Lower leg skin (tissue), 3 donors: Measurements from ENCODE around the gene C1QB.

Experiments
- CTCF ChIP-seq, 3 donors: fragments of 450-650 bp; IDR thresholded peaks; one replicate each; pipeline ENCODE4 v1.5.1; 2016; ENCODE audit warnings: antibody characterized with exemption in 3 of 3, mild to moderate bottlenecking in 3 of 3, moderate library complexity in 2 of 3
- POLR2A ChIP-seq, 2 donors: fragments of 450-650 bp; IDR thresholded peaks; one replicate each; pipeline ENCODE4 v1.6.1; 2016 to 2017; ENCODE audit warnings: antibody characterized with exemption in 2 of 2, mild to moderate bottlenecking in 1 of 2, moderate library complexity in 1 of 2

DNA sequence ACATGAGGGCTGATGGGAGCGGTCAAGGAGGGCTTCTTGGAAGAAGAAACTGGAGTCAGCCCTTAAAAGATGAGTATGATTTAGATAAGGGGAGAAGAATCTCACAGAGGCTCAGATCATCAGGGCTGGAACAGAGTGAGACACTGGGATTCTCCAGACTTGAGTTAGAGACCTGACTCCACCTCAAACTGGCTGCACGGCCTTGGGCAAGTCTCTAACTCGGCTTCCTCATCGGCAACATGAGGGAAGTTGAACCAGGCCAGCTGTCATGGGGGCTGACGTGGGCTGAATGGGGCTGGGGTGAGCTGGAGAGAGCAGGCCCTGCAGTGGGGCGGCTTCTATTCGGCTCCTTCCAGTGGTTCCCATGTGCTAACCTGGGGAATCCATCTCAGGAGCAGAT is 7.1 kb upstream of the C1QB start:
- TF ChIP-seq CTCF (IDR thresholded peaks at IDR 0.05) = no peak
- no peak for TF ChIP-seq POLR2A (IDR thresholded peaks at IDR 0.05)
